GM19328 (cell line): ENCODE results near the gene ZSWIM5.
"Not testable (repeated sequence)": the region's sequence is repeated elsewhere in the genome, so short reads cannot be mapped to it uniquely, and the experiment has no call there.

ENCODE experiments used
- ATAC-seq: cut with Tn5 transposase; IDR thresholded peaks from one replicate; pipeline ENCODE4 v1.9.1; 2021; ENCODE audit warnings: mild to moderate bottlenecking, moderate library complexity; ENCODE audit not compliant: unreplicated experiment

Gene ZSWIM5

DNA sequence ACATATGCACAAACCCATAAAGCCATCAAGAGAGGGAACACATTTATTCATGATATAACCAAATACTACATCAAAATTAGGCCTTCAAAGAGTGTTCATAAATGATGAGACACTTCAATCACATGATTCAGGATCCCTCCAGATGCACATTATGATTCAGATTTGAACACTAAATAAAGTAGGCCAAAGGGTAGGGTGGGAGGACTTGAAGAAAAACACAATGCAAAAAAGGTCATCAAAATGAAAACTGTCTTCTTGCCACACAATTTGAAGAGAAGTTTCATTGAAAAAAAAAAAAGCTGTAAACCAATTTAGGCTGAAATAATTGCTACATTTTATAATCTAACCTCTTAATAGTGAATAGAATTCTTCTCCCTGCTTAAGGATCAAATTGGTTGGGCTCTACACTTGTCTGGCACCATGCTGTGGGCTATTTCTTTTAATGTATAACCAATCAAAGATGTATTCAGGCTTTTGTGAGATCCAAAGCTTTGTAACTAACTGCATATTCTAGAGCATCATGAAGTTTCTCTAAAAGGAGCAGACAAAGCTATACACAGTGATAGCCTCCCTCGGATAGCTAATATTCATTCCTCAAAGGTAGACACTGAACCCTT lies 58.1 kb downstream of the ZSWIM5 start:
- ATAC-seq, result no peak

- ATAC-seq, result no peak
Measured at GRCh38 chr1:45146833-45147232, 59.6 kb downstream of the ZSWIM5 start.

DNA sequence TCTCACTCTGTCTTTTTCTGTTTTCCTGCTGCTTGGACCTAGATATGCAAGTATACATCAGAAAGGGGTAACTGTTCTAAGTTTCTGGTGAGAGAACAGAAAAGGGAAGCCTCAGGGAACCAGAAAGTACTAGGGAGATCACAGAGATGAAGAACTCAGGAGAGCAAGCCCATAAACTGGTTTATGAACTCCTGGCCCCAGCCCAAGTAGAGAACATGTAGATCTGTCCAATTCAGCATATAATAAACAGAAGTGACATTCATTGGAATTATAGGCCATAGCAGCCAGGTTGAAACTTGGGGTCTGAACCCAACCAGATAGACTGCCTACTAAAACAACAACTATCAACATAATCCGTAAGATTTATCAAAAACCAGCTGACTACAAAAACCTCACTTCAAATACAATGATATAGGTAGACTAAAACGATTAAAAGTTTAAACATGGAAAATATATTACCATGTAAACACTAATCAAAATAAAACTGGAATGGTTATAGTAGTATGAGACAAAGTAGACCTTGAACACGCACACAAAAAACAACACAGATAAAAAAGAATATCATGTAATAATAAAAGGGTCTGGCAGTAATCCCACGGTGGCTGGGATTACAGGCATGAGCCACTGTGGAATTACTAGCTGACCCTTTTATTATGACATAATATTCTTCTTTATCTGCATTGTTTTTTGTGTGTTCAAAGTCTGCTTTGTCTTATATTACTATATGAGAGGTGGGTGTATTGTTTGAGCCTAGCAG lies 65.0 kb downstream of the ZSWIM5 start:
- ATAC-seq, result no peak

DNA sequence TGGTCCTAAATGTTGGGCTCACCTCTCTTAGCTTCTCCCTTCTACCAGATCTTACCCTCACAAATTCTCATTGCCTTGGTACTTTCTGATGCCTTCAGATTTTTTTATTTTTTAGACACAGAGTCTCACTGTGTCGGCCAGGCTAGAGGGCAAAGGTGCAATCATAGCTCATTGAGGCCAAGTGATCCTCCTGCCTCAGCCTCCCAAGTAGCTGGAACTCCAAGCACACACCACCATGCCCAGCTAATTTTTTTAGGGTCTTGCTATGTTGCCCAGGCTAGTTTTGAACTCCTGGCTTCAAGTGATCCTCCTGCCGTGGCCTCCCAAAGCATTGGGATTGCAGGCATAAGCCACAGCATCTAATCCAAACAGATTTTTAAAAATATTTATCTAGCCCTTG lies 69.4 kb downstream of the ZSWIM5 start:
- ATAC-seq, result no peak

GRCh38 chr1:45135316-45135715 lies 71.1 kb downstream of the ZSWIM5 start:
- no peak for ATAC-seq

GRCh38 chr1:45134461-45134873 lies 71.9 kb downstream of the ZSWIM5 start:
- ATAC-seq, result no peak

- ATAC-seq, result not testable (repeated sequence)
Measured at GRCh38 chr1:45132719-45133118, 73.7 kb downstream of the ZSWIM5 start.

DNA sequence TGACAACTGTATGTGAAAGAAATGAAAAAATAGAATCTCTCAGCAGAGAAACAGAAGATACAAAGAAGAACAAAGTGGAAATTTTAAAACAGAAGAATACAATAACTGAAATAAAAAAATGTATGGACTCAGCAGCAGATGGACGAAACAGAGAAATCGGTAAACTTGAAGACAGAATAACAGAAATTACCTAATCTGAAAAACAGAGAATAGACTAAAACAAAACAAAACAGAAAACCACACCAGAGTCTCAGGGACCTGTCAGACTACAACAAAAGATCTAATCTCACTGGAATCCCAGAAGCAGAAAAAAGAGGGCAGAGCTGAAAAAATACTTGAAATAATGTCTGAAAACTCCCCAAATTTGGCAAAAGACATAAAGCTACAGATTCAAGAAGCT lies 83.0 kb downstream of the ZSWIM5 start:
- ATAC-seq, result no peak

DNA sequence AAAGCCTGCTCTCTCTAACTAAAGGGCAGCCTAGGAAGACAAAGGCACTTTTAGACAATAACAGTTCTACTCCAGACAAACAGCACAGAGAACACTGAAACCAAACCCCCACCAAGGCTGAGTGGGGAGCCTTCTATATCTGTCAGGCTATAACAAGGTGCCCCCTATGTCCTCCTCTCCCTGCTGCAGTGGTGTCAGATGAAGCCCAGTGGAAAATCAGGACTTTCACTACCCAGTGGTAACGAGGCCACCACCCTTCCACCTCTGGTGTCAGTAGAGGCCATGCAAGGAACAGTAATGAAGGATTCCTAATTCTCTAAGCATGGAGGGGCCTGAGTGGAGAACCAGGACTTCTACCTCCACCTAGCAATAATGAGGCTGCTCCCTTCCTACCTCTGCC lies 83.7 kb downstream of the ZSWIM5 start:
- no peak for ATAC-seq

- no peak for ATAC-seq
Measured at GRCh38 chr1:45117766-45118165, 88.6 kb downstream of the ZSWIM5 start.

- ATAC-seq, result no peak
Measured at GRCh38 chr1:45116820-45117219, 89.6 kb downstream of the ZSWIM5 start.

- ATAC-seq, result no peak
Measured at GRCh38 chr1:45116340-45116739, 90.1 kb downstream of the ZSWIM5 start.

GRCh38 chr1:45115198-45115597 lies 91.2 kb downstream of the ZSWIM5 start:
- ATAC-seq, result not testable (repeated sequence)

DNA sequence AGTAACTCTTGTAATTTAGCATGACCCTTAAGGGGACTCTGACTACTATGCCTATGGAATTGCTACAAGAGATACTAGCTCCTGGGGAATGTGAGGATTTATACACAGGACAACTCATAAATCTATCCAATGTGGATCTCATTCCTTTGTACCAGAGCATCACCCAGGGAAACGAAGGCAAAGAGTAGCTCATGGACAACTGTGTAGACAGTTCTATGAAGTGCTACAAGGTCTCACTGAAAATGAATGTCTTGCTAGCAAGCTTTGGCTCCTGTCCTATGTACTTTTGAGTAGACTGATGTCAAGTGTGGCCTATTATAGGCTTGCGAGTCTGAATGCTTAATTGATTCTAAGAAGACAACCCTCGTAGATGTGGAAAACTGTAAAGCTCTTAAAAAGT lies 93.7 kb downstream of the ZSWIM5 start:
- no peak for ATAC-seq

DNA sequence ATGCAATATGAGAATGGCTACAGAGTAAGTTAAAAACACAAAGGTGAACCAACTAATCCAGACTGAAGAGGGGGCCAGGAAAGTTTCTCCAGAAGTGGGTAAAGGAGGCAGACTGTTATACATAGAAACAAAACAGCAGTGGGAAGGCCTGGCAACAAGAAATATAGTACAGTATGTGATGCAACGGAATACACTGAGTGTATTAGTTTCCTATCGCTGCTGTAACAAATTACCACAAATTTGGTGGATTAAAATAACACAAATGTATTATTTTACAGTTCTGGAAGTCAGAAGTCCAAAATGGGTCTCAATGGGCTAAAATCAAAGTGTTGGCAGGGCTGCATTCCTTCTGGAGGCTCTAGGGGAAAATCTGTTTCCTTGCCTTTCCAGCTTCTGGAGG lies 95.2 kb downstream of the ZSWIM5 start:
- no peak for ATAC-seq

DNA sequence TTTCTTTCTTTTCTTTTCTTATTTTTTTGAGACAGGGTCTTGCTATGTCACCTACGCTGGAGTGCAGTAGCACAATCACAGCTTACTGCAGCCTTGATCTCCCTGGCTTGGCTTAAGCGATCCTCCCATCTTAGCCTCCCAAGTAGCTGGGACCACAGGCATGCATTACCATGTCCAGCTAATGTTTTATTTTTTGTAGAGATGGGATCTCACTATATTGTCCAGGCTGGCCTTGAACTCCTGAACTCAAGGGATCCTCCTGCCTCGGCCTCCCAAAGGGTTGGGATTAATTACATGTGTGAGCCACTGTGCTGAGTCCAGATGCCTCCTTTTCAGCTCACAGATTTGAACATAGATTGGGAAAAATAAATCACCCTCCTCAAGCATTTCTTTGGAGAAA lies 98.6 kb downstream of the ZSWIM5 start:
- ATAC-seq, result no peak

GRCh38 chr1:45106864-45107263 lies 99.5 kb downstream of the ZSWIM5 start:
- ATAC-seq, result not testable (repeated sequence)

GRCh38 chr1:45106156-45106545 lies 100.3 kb downstream of the ZSWIM5 start:
- not testable (repeated sequence) for ATAC-seq

DNA sequence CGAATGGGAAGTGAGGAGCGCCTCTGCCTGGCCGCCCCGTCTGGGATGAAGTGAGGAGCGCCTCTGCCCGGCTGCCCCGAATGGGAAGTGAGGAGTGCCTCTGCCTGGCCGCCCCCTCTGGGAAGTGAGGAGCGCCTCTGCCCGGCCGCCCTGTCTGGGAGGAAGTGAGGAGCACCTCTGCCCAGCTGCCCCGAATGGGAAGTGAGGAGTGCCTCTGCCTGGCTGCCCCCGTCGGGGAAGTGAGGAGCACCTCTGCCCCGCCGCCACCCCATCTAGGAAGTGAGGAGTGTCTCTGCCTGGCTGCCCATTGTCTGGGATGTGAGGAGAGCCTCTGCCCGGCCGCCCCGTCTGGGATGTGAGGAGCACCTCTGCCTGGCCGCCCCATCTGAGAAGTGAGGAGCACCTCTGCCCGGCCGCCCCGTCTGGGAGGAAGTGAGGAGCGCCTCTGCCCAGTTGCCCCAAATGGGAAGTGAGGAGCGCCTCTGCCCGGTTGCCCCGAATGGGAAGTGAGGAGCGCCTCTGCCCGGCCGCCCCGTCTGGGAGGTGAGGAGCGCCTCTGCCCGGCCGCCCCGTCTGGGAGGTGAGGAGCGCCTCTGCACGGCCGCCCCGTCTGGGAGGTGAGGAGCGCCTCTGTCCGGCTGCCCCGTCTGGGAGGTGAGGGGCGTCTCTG lies 100.8 kb downstream of the ZSWIM5 start:
- not testable (repeated sequence) for ATAC-seq

GRCh38 chr1:45103534-45103933 lies 102.9 kb downstream of the ZSWIM5 start:
- no peak for ATAC-seq

DNA sequence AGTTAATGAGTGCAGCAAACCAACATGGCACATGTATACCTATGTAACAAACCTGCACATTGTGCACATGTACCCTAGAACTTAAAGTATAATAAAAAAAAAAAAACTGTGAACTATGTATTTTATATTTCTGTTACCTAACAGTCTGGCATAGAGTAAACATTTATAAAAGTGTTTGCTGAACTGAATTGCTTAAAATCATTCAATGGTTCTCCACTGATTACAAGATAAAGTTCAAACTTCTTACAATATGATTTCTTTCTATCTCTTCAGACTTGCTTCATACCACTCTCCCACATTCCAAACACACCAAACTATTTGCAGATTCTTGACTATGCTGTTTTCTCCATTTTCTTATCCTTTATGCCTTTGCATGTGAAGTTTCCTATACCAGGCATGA lies 104.5 kb downstream of the ZSWIM5 start:
- ATAC-seq, result no peak

GRCh38 chr1:45101528-45101927 lies 104.9 kb downstream of the ZSWIM5 start:
- not testable (repeated sequence) for ATAC-seq
